ENCODE results near the gene RNF150.

Gene RNF150

GRCh38 chr4:141020801-141021261, 112.4 kb downstream of the RNF150 start:
- no peak overlapping the region for H3K4me3 ChIP-seq (ENCODE audit: low read depth, low read length)
- DNase-seq (ENCODE audit: low read depth), result peak; percentile 76
- TF ChIP-seq CTCF (conservative IDR thresholded peaks at IDR 0.05; ENCODE audit: low read depth, low read length), result no peak

GRCh38 chr4:141019768-141020167, 113.5 kb downstream of the RNF150 start:
- no peak overlapping the region for H3K4me3 ChIP-seq (ENCODE audit: low read depth, low read length)
- no peak for DNase-seq (ENCODE audit: low read depth)
- no peak for TF ChIP-seq CTCF (conservative IDR thresholded peaks at IDR 0.05; ENCODE audit: low read depth, low read length)

GRCh38 chr4:141016117-141016798, 117.0 kb downstream of the RNF150 start:
- no peak for TF ChIP-seq CTCF (conservative IDR thresholded peaks at IDR 0.05; ENCODE audit: low read depth, low read length)
- no peak for DNase-seq (ENCODE audit: low read depth)
- H3K4me3 ChIP-seq (ENCODE audit: low read depth, low read length), result no peak overlapping the region

GRCh38 chr4:141013899-141014298, 119.4 kb downstream of the RNF150 start:
- no peak overlapping the region for H3K4me3 ChIP-seq (ENCODE audit: low read depth, low read length)
- no peak for DNase-seq (ENCODE audit: low read depth)
- no peak for TF ChIP-seq CTCF (conservative IDR thresholded peaks at IDR 0.05; ENCODE audit: low read depth, low read length)

- DNase-seq (ENCODE audit: low read depth), result no peak
Observed at GRCh38 chr4:141011901-141012315, 121.4 kb downstream of the RNF150 start.

GRCh38 chr4:141009931-141010330, 123.3 kb downstream of the RNF150 start:
- DNase-seq (ENCODE audit: low read depth), result no peak
- no peak for TF ChIP-seq CTCF (conservative IDR thresholded peaks at IDR 0.05; ENCODE audit: low read depth, low read length)
- H3K4me3 ChIP-seq (ENCODE audit: low read depth, low read length), result no peak overlapping the region

More at GRCh38 chr4:141011901-141012315, 121.4 kb downstream of the RNF150 start:
- no peak overlapping the region for H3K4me3 ChIP-seq (ENCODE audit: low read depth, low read length)
- no peak for TF ChIP-seq CTCF (conservative IDR thresholded peaks at IDR 0.05; ENCODE audit: low read depth, low read length)

GRCh38 chr4:141009129-141009528, 124.1 kb downstream of the RNF150 start:
- no peak overlapping the region for H3K4me3 ChIP-seq (ENCODE audit: low read depth, low read length)
- TF ChIP-seq CTCF (conservative IDR thresholded peaks at IDR 0.05; ENCODE audit: low read depth, low read length), result no peak
- DNase-seq (ENCODE audit: low read depth), result no peak

Measured in choroid plexus epithelial cell (primary cell).